Progenitor cell of endocrine pancreas (in vitro differentiated cells): ENCODE measurements around the gene ENDOD1. TPM values are rescaled to one million over a fixed set of nuclear protein-coding genes. Genes with fewer than 3 reads are reported as not detected.

ENCODE experiments used
- DNase-seq: peaks from one replicate; pipeline ENCODE4 v3.0.0; 2021; ENCODE audit warnings: low spot score; ENCODE audit not compliant: unreplicated experiment
- H3K27ac Mint-ChIP-seq: 2 replicates; pipeline ENCODE4 v1.8.0; 2021; ENCODE audit warnings: mild to moderate bottlenecking, moderate library complexity, mixed read lengths
- H3K27me3 Mint-ChIP-seq: 2 replicates; pipeline ENCODE4 v1.8.0; 2021; ENCODE audit warnings: mixed read lengths
- H3K36me3 Mint-ChIP-seq: 2 replicates; pipeline ENCODE4 v1.8.0; 2022; ENCODE audit warnings: mixed read lengths; ENCODE audit not compliant: insufficient read depth
- H3K4me1 Mint-ChIP-seq: 2 replicates; pipeline ENCODE4 v1.8.0; 2021; ENCODE audit warnings: low read depth, mixed read lengths
- H3K4me3 Mint-ChIP-seq: 2 replicates; pipeline ENCODE4 v1.8.0; 2021; ENCODE audit warnings: low read depth, mild to moderate bottlenecking, moderate library complexity, mixed read lengths
- H3K9me3 Mint-ChIP-seq: 2 replicates; pipeline ENCODE4 v1.8.0; 2021; ENCODE audit warnings: low read depth, mixed read lengths
- CTCF ChIP-seq: fragments of 200-600 bp; sonication (generic); IDR thresholded peaks from one replicate; pipeline ENCODE4 v1.5.0; 2021; ENCODE audit warnings: antibody characterized with exemption, mild to moderate bottlenecking; ENCODE audit not compliant: unreplicated experiment
- total RNA-seq: library from RNA; stranded (reverse); gene quantifications from 2 replicates; pipeline ENCODE4 v1.2.1, GENCODE V29; 2021

Gene ENDOD1
- total RNA-seq, 1 donor from 2014 or later, result 2.1 TPM

GRCh38 chr11:95076981-95077380 is 12.7 kb upstream of the ENDOD1 start:
- no peak for DNase-seq
- no peaks in the 10 kb centered on the region for H3K9me3 Mint-ChIP-seq
- H3K36me3 Mint-ChIP-seq, result no peaks in the 10 kb centered on the region
- H3K27ac Mint-ChIP-seq, result peak overlapping the region; percentile 25
- no peak overlapping the region for H3K4me3 Mint-ChIP-seq
- no peak for TF ChIP-seq CTCF
- H3K27me3 Mint-ChIP-seq, result no peaks in the 10 kb centered on the region
- H3K4me1 Mint-ChIP-seq, result peaks cover 6% of the 10 kb centered on the region

- DNase-seq, result no peak
- H3K27me3 Mint-ChIP-seq, result peaks cover 2% of the 10 kb centered on the region
- no peak overlapping the region for H3K4me3 Mint-ChIP-seq
- peaks cover 6% of the 10 kb centered on the region for H3K4me1 Mint-ChIP-seq
- H3K27ac Mint-ChIP-seq, result no peak overlapping the region
- H3K36me3 Mint-ChIP-seq, result no peaks in the 10 kb centered on the region
- no peaks in the 10 kb centered on the region for H3K9me3 Mint-ChIP-seq
- no peak for TF ChIP-seq CTCF
These were observed 11.1 kb upstream of the ENDOD1 start for GRCh38 chr11:95078526-95078925.

GRCh38 chr11:95081010-95081409 is 8.6 kb upstream of the ENDOD1 start:
- Mint-ChIP-seq H3K27ac (no peak overlapping the region), H3K36me3 (no peaks in the 10 kb centered on the region), H3K9me3 (no peaks in the 10 kb centered on the region), H3K4me1 (peaks cover 6% of the 10 kb centered on the region), H3K27me3 (peaks cover 14% of the 10 kb centered on the region), H3K4me3 (no peak overlapping the region)
- no peak for TF ChIP-seq CTCF
- DNase-seq, result no peak

GRCh38 chr11:95081412-95081811 is 8.2 kb upstream of the ENDOD1 start:
- Mint-ChIP-seq H3K9me3 (no peaks in the 10 kb centered on the region), H3K4me3 (no peak overlapping the region), H3K4me1 (peaks cover 5% of the 10 kb centered on the region), H3K27ac (no peak overlapping the region), H3K36me3 (no peaks in the 10 kb centered on the region), H3K27me3 (peaks cover 18% of the 10 kb centered on the region)
- TF ChIP-seq CTCF, result no peak
- DNase-seq, result no peak

- TF ChIP-seq CTCF, result no peak
- Mint-ChIP-seq H3K36me3 (no peaks in the 10 kb centered on the region), H3K4me3 (no peak overlapping the region), H3K9me3 (no peaks in the 10 kb centered on the region), H3K27me3 (peaks cover 26% of the 10 kb centered on the region), H3K4me1 (no peaks in the 10 kb centered on the region), H3K27ac (no peak overlapping the region)
- DNase-seq, result no peak
These were observed 7.1 kb upstream of the ENDOD1 start for GRCh38 chr11:95082576-95083001.

GRCh38 chr11:95084509-95084908 is 5.1 kb upstream of the ENDOD1 start:
- H3K4me1 Mint-ChIP-seq, result no peaks in the 10 kb centered on the region
- no peaks in the 10 kb centered on the region for H3K36me3 Mint-ChIP-seq
- DNase-seq, result no peak

More at GRCh38 chr11:95084509-95084908, 5.1 kb upstream of the ENDOD1 start:
- no peak overlapping the region for H3K27ac Mint-ChIP-seq
- H3K9me3 Mint-ChIP-seq, result no peaks in the 10 kb centered on the region
- no peak overlapping the region for H3K4me3 Mint-ChIP-seq
- TF ChIP-seq CTCF, result no peak
- peaks cover 38% of the 10 kb centered on the region for H3K27me3 Mint-ChIP-seq
